HepG2 (cell line): Measurements from ENCODE around the gene CRYBA2. TPM values are rescaled to one million over a fixed set of nuclear protein-coding genes. Genes with fewer than 3 reads are reported as not detected.

Experiments used
- ATAC-seq: fragments of 200-7000 bp; cut with Tn5 transposase; 3 replicates; pipeline ENCODE4 v1.9.1; 2020; ENCODE audit warnings: mild to moderate bottlenecking, moderate library complexity
- BruUV-seq: library from RNA; stranded (reverse); fragments of 400-500 nt; replicated peaks from 2 replicates; lab custom pipeline; 2021; lab: Mats Ljungman, UMichigan
- CTCF ChIA-PET: fragments of 300-600 bp; formaldehyde crosslinking; extraction: SDS; loops from one replicate; lab custom pipeline; 2021; ENCODE audit warnings: low total read pairs, inconsistent platforms, low intra/inter-chr PET ratio; lab: Yijun Ruan, JAX
- POLR2A ChIA-PET: fragments of 350-600 bp; sonication (Branson Sonifier 250); formaldehyde crosslinking; loops from one replicate; lab custom pipeline; 2020; ENCODE audit warnings: antibody characterized with exemption, inconsistent platforms; lab: Yijun Ruan, JAX
- DNase-seq: peaks from one replicate; pipeline ENCODE4 v3.0.0-alpha.2; 2015; ENCODE audit warnings: low spot score
- FAIRE-seq: peaks from 3 replicates; lab custom pipeline; 2011; peaks lifted over from hg19 to GRCh38; lab: Jason Lieb, UNC
- H2AFZ ChIP-seq: one replicate; pipeline ENCODE4 v1.6.1; 2011; ENCODE audit warnings: low read length, inconsistent platforms
- H3K27ac ChIP-seq: fragments of 300-600 bp; 3 replicates; pipeline ENCODE4 v1.8.0; 2011; ENCODE audit warnings: mixed run types, mild to moderate bottlenecking, mixed read lengths, low read length, inconsistent platforms; ENCODE audit not compliant: insufficient read depth; ENCODE audit errors: extremely low read length
- H3K27me3 ChIP-seq, 2 experiments: fragments of 200-600 bp in 1 of 2; 2 replicates in 1 of 2; 3 replicates in 1 of 2; pipeline versions ENCODE4 v1.6.0 to v1.8.0; 2011; ENCODE audit warnings: low read length in 2 of 2, mild to moderate bottlenecking in 2 of 2, moderate library complexity in 2 of 2, inconsistent platforms in 1 of 2; ENCODE audit not compliant: insufficient read depth in 2 of 2, control insufficient read depth in 1 of 2
- H3K36me3 ChIP-seq, 2 experiments: fragments of 200-600 bp in 1 of 2; replicated peaks in 1 of 2; 2 replicates in 1 of 2; 3 replicates in 1 of 2; pipeline versions ENCODE4 v1.5.1 to v1.8.0; 2011; ENCODE audit warnings: low read length in 2 of 2, inconsistent platforms in 1 of 2; ENCODE audit not compliant: insufficient read depth in 2 of 2, control insufficient read depth in 1 of 2
- H3K4me1 ChIP-seq: 2 replicates; pipeline ENCODE4 v1.5.1; 2012; ENCODE audit warnings: low read length, inconsistent platforms; ENCODE audit not compliant: insufficient read depth
- H3K4me2 ChIP-seq: 2 replicates; pipeline ENCODE4 v1.6.0; 2011; ENCODE audit warnings: low read depth, low read length, inconsistent platforms
- H3K4me3 ChIP-seq, 3 experiments: fragments of 200-600 bp in 1 of 3; sonication (generic), shearing (Covaris generic) in 1 of 3; replicated peaks in 1 of 3; 2 replicates each; pipeline ENCODE4 v1.5.1; 2011 to 2016; ENCODE audit warnings: low read length in 3 of 3, inconsistent platforms in 2 of 3, low read depth in 2 of 3, mild to moderate bottlenecking in 2 of 3, control low read depth in 1 of 3, mixed read lengths in 1 of 3; ENCODE audit not compliant: insufficient read depth in 1 of 3
- H3K79me2 ChIP-seq: one replicate; pipeline ENCODE4 v1.6.1; 2011; ENCODE audit warnings: low read length, inconsistent platforms; ENCODE audit not compliant: insufficient read depth
- H3K9ac ChIP-seq: 2 replicates; pipeline ENCODE4 v1.6.0; 2011; ENCODE audit warnings: mild to moderate bottlenecking, low read depth, low read length, inconsistent platforms; ENCODE audit not compliant: insufficient read depth
- H3K9me3 ChIP-seq: 2 replicates; pipeline ENCODE4 v1.5.1; 2012; ENCODE audit warnings: mild to moderate bottlenecking, low read length
- H4K20me1 ChIP-seq: 2 replicates; pipeline ENCODE4 v1.6.0; 2011; ENCODE audit warnings: inconsistent platforms, mild to moderate bottlenecking, low read length, moderate library complexity; ENCODE audit not compliant: insufficient read depth
- ARNT2 ChIP-seq: sonication (generic); formaldehyde crosslinking; IDR thresholded peaks from 2 replicates; pipeline ENCODE4 v1.8.0; 2022; ENCODE audit warnings: mild to moderate bottlenecking, low read depth, missing genetic modification reagents, moderate library complexity
- GABPB1 ChIP-seq: IDR thresholded peaks from 2 replicates; pipeline ENCODE4 v1.6.1; 2016; ENCODE audit warnings: mild to moderate bottlenecking, missing genetic modification reagents, moderate library complexity, missing compliant biosample characterization
- HNRNPLL ChIP-seq: fragments of 200-400 bp; formaldehyde crosslinking; IDR thresholded peaks from 2 replicates; pipeline ENCODE4 v1.6.1; 2017; ENCODE audit warnings: mild to moderate bottlenecking, low read depth, low read length; ENCODE audit not compliant: poor library complexity, severe bottlenecking
- HOXA3 ChIP-seq: sonication (generic); formaldehyde crosslinking; IDR thresholded peaks from 2 replicates; pipeline ENCODE4 v1.5.0; 2020; ENCODE audit warnings: missing genetic modification reagents
- HOXA5 ChIP-seq: sonication (generic); formaldehyde crosslinking; IDR thresholded peaks from 2 replicates; pipeline ENCODE4 v1.4.0; 2020; ENCODE audit warnings: missing genetic modification reagents
- MYC ChIP-seq: sonication (generic); formaldehyde crosslinking; IDR thresholded peaks from 2 replicates; pipeline ENCODE4 v1.9.0; 2021; ENCODE audit warnings: missing genetic modification reagents, borderline replicate concordance
- NFYC ChIP-seq: IDR thresholded peaks from 2 replicates; pipeline ENCODE4 v1.6.1; 2016; ENCODE audit warnings: missing genetic modification reagents, missing compliant biosample characterization
- NR0B2 ChIP-seq: sonication (generic); formaldehyde crosslinking; IDR thresholded peaks from 2 replicates; pipeline ENCODE4 v1.4.0; 2020; ENCODE audit warnings: mild to moderate bottlenecking, missing genetic modification reagents
- NRL ChIP-seq: sonication (generic); formaldehyde crosslinking; IDR thresholded peaks from 2 replicates; pipeline ENCODE4 v1.5.0; 2020; ENCODE audit warnings: missing genetic modification reagents, mild to moderate bottlenecking, moderate library complexity, borderline replicate concordance
- PATZ1 ChIP-seq: sonication (generic); formaldehyde crosslinking; IDR thresholded peaks from 2 replicates; pipeline ENCODE4 v1.4.0; 2020; ENCODE audit warnings: missing genetic modification reagents
- PBX2 ChIP-seq: IDR thresholded peaks from 2 replicates; pipeline ENCODE4 v1.6.1; 2016; ENCODE audit warnings: control low read depth
- RFX3 ChIP-seq: IDR thresholded peaks from 2 replicates; pipeline ENCODE4 v1.6.1; 2016; ENCODE audit warnings: missing biosample characterization, missing genetic modification reagents
- SAP130 ChIP-seq: IDR thresholded peaks from 2 replicates; pipeline ENCODE4 v1.6.1; 2016; ENCODE audit warnings: low read depth
- SP2 ChIP-seq: sonication (generic); formaldehyde crosslinking; IDR thresholded peaks from 2 replicates; pipeline ENCODE4 v1.5.1; 2020; ENCODE audit warnings: mild to moderate bottlenecking, missing genetic modification reagents
- SP4 ChIP-seq: sonication (generic); formaldehyde crosslinking; IDR thresholded peaks from 2 replicates; pipeline ENCODE4 v1.8.1; 2023; ENCODE audit warnings: mild to moderate bottlenecking, missing genetic modification reagents
- ZNF18 ChIP-seq: sonication (generic); formaldehyde crosslinking; IDR thresholded peaks from 2 replicates; pipeline ENCODE4 v1.8.0; 2022; ENCODE audit warnings: mild to moderate bottlenecking, missing genetic modification reagents; ENCODE audit not compliant: insufficient replicate concordance
- ZNF792 ChIP-seq: IDR thresholded peaks from 2 replicates; pipeline ENCODE4 v1.6.1; 2016
- WGBS: methylation state at CpG from one replicate; pipeline ENCODE4 v1.1.6; 2017; ENCODE audit warnings: low lambda C conversion rate; 5-methylcytosine and 5-hydroxymethylcytosine counted together
- in situ Hi-C: cut with HindIII; loops from 2 replicates; pipeline ENCODE4 v1.10.0; 2017; ENCODE audit warnings: low pct_unique_long_range_greater_than_20kb; ENCODE audit not compliant: extremely low pct_ligation_motif_present
- intact Hi-C: fragments of 100-400 bp; cut with micrococcal nuclease; formaldehyde crosslinking; loops from one replicate; pipeline ENCODE4 v1.10.0; 2022; ENCODE audit not compliant: unreplicated experiment
- polyA plus RNA-seq, 8 experiments: library from polyadenylated mRNA; depleted of rRNA in 3 of 8; stranded (reverse) in 7 of 8; unstranded in 1 of 8; fragments of >200 nt; fragmentation: Illumina TruSeq in 4 of 8; extraction: Trizol in 4 of 8; gene quantifications; 2 replicates each; pipeline versions ENCODE4 v1.2.1 to v1.2.3, GENCODE V29; 2011 to 2016; ENCODE audit warnings: low read depth in 4 of 8, missing spikeins in 1 of 8, mixed read lengths in 1 of 8; ENCODE audit not compliant: insufficient read depth in 1 of 8
- total RNA-seq, 5 experiments: library from RNA; depleted of rRNA; stranded (reverse); fragments of >200 nt; fragmentation: Illumina TruSeq; extraction: Trizol; gene quantifications; 2 replicates each; pipeline ENCODE4 v1.2.3, GENCODE V29; 2016; ENCODE audit warnings: low read depth in 1 of 5

Gene CRYBA2
- total and polyA plus RNA-seq, 2 of the 13 experiments (the other 11 are each of a cell fraction or from before 2014, with no cell fraction given): not detected

- H3K4me3 ChIP-seq: peak within 1 kb of the TSS; percentile 39 to 67 (median 43); a peak in 5 of 6 replicates
- no TSS peak for BruUV-seq
- TF ChIP-seq HOXA5 (CRISPR knock-in tag) (0 out of 2 replicates have a peak, but pooled peaks have one; percentile 46), PBX2 (CRISPR knock-in tag) (peak; percentile 92), ARNT2 (CRISPR knock-in tag) (0 out of 2 replicates have a peak, but pooled peaks have one; percentile 14), SP2 (peak; percentile 90), SP4 (CRISPR knock-in tag) (peak; percentile 63; the same call in 1 of the 2 replicates), NR0B2 (CRISPR knock-in tag) (no peak), SAP130 (CRISPR knock-in tag) (peak; percentile 40; the same call in 1 of the 2 replicates), ZNF792 (no peak), PATZ1 (peak; percentile 59; the same call in 1 of the 2 replicates), HOXA3 (CRISPR knock-in tag) (peak; percentile 20; the same call in 1 of the 2 replicates), NFYC (CRISPR knock-in tag) (peak; percentile 93), HNRNPLL (peak; percentile 67), GABPB1 (CRISPR knock-in tag) (peak; percentile 41; the same call in 1 of the 2 replicates), MYC (CRISPR knock-in tag) (no peak), ZNF18 (CRISPR knock-in tag) (no peak), RFX3 (CRISPR knock-in tag) (no peak), NRL (0 out of 2 replicates have a peak, but pooled peaks have one; percentile 25)
These were observed 34.0 kb downstream of the CRYBA2 start, which contains the start of gene CDK5R2 for GRCh38 chr2:218959141-218959731. Gene CDK5R2, plus strand, starts transcription at chr2:218959666. Its CDS starts 155 bp downstream, at chr2:218959821.

More at GRCh38 chr2:218959141-218959731, 34.0 kb downstream of the CRYBA2 start, which contains the start of gene CDK5R2:
- no peaks in the 10 kb centered on the region for H3K36me3 ChIP-seq
- no peak within 1 kb of the TSS for H2AFZ ChIP-seq
- ChIA-PET POLR2A (interaction anchor here (0.9 kb wide), 1 partner anchor 99 kb away, joined by 3 read pairs; no protein-coding TSS in a partner anchor), CTCF (no interaction called here)
- FAIRE-seq (peak; percentile 65), DNase-seq (peak; percentile 69), ATAC-seq (peak; percentile 88)
- peaks cover 17% of the 10 kb centered on the region; the same call in 1 of the 2 replicates for H4K20me1 ChIP-seq
- in situ Hi-C loops (no loop called here), intact Hi-C loops (loop anchor here (10.0 kb wide), 1 partner anchor 94 kb away; no protein-coding TSS in a partner anchor)
- H3K4me2 ChIP-seq: peak within 1 kb of the TSS; percentile 79
- H3K79me2 ChIP-seq: no peaks in the 10 kb centered on the region
- 12% methylated on average over 28 of the region's 37 CpGs for WGBS
- H3K4me1 ChIP-seq: peaks cover 33% of the 10 kb centered on the region
- no peaks in the 10 kb centered on the region for H3K9me3 ChIP-seq
- H3K27me3 ChIP-seq: peaks cover 11 to 79% of the 10 kb centered on the region in 2 experiments
- no peak within 1 kb of the TSS for H3K27ac ChIP-seq
- H3K9ac ChIP-seq: no peak within 1 kb of the TSS
